ENCODE data around the gene SLC35F4. TPM values are rescaled to one million over a fixed set of nuclear protein-coding genes. Genes with fewer than 3 reads are reported as not detected.
"Not testable (repeated sequence)": the region's sequence is repeated elsewhere in the genome, so short reads cannot be mapped to it uniquely, and the experiment has no call there.

Gene SLC35F4
- total RNA-seq, 1 donor from 2014 or later: 0.37 TPM

GRCh38 chr14:57754527-57754926, 111.4 kb downstream of the SLC35F4 start:
- TF ChIP-seq, protein P1, sequence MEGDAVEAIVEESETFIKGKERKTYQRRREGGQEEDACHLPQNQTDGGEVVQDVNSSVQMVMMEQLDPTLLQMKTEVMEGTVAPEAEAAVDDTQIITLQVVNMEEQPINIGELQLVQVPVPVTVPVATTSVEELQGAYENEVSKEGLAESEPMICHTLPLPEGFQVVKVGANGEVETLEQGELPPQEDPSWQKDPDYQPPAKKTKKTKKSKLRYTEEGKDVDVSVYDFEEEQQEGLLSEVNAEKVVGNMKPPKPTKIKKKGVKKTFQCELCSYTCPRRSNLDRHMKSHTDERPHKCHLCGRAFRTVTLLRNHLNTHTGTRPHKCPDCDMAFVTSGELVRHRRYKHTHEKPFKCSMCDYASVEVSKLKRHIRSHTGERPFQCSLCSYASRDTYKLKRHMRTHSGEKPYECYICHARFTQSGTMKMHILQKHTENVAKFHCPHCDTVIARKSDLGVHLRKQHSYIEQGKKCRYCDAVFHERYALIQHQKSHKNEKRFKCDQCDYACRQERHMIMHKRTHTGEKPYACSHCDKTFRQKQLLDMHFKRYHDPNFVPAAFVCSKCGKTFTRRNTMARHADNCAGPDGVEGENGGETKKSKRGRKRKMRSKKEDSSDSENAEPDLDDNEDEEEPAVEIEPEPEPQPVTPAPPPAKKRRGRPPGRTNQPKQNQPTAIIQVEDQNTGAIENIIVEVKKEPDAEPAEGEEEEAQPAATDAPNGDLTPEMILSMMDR (conservative IDR thresholded peaks at IDR 0.05): no peak
- Mint-ChIP-seq H3K36me3 (ENCODE audit: low read depth) (no peaks in the 10 kb centered on the region), H3K4me3 (no peak overlapping the region), H3K27ac (ENCODE audit: unreplicated experiment) (no peak overlapping the region), H3K9me3 (no peaks in the 10 kb centered on the region), H3K27me3 (ENCODE audit: low read depth) (peaks cover 3% of the 10 kb centered on the region), H3K4me1 (no peaks in the 10 kb centered on the region)
- no peak for DNase-seq (ENCODE audit: low read depth, low spot score)

- Mint-ChIP-seq H3K36me3 (ENCODE audit: low read depth) (no peaks in the 10 kb centered on the region), H3K27ac (ENCODE audit: unreplicated experiment) (no peak overlapping the region), H3K4me1 (no peaks in the 10 kb centered on the region), H3K4me3 (no peak overlapping the region), H3K27me3 (ENCODE audit: low read depth) (peaks cover 3% of the 10 kb centered on the region), H3K9me3 (no peaks in the 10 kb centered on the region)
- DNase-seq (ENCODE audit: low read depth, low spot score): no peak
- TF ChIP-seq, protein P1 (conservative IDR thresholded peaks at IDR 0.05): no peak
Observed at GRCh38 chr14:57753821-57754220, 112.1 kb downstream of the SLC35F4 start.

- H3K4me1 Mint-ChIP-seq; H3K4me3 Mint-ChIP-seq; H3K27ac Mint-ChIP-seq (ENCODE audit: unreplicated experiment); H3K27me3 Mint-ChIP-seq (ENCODE audit: low read depth); H3K9me3 Mint-ChIP-seq; DNase-seq (ENCODE audit: low read depth, low spot score); H3K36me3 Mint-ChIP-seq (ENCODE audit: low read depth): not testable (repeated sequence)
Observed at GRCh38 chr14:57752142-57752695, 113.7 kb downstream of the SLC35F4 start.

DNA sequence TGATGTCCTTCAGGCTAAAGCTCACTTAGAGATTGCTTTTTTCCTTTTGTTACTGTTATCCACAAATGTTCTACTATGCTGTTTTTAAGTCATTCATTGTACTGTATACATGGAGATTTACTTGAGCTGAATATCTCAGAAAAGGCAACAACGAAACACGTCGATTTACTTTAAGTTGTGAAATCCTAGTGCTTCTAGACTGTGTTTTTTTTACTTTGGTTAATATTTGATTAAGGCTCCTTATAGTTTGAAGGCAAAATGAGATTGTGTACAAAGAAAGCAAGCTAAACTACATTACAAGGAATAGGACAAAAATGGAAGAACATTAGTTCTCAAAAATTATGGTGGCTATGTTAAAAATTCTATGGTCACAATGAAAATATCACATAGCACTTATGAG, 114.5 kb downstream of the SLC35F4 start:
- Mint-ChIP-seq H3K4me1 (no peaks in the 10 kb centered on the region), H3K36me3 (ENCODE audit: low read depth) (no peaks in the 10 kb centered on the region), H3K4me3 (no peak overlapping the region), H3K9me3 (no peaks in the 10 kb centered on the region), H3K27me3 (ENCODE audit: low read depth) (peaks cover 3% of the 10 kb centered on the region), H3K27ac (ENCODE audit: unreplicated experiment) (no peak overlapping the region)
- no peak for DNase-seq (ENCODE audit: low read depth, low spot score)
- TF ChIP-seq, protein P1 (conservative IDR thresholded peaks at IDR 0.05): no peak

DNA sequence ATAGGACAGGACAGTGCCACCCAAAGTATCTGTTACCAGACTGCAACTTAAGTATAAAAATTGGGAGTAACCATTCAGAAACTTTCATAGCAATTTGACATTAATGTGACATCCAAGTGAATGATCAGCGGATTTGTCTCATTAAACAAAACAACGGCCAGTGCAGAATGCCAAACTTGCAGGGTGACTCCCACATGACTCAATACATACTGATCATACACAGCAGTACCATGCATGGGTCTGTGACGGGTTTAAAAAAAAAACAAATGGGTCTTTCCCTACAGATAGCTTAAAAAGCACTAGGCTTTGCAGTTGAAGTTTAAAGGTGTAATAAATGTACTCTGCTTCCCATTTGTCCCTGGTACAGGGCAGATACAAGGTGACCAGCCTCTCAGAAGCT, 116.6 kb downstream of the SLC35F4 start:
- Mint-ChIP-seq H3K4me3 (no peak overlapping the region), H3K9me3 (no peaks in the 10 kb centered on the region)

GRCh38 chr14:57748279-57748678, 117.6 kb downstream of the SLC35F4 start:
- H3K9me3 Mint-ChIP-seq: no peaks in the 10 kb centered on the region
- peaks cover 3% of the 10 kb centered on the region for H3K27me3 Mint-ChIP-seq (ENCODE audit: low read depth)
- TF ChIP-seq, protein P1 (conservative IDR thresholded peaks at IDR 0.05): no peak
- no peak overlapping the region for H3K27ac Mint-ChIP-seq (ENCODE audit: unreplicated experiment)
- H3K4me3 Mint-ChIP-seq: no peak overlapping the region
- no peak for DNase-seq (ENCODE audit: low read depth, low spot score)
- no peaks in the 10 kb centered on the region for H3K4me1 Mint-ChIP-seq
- no peaks in the 10 kb centered on the region for H3K36me3 Mint-ChIP-seq (ENCODE audit: low read depth)

More for the DNA sequence above, 116.6 kb downstream of the SLC35F4 start:
- peaks cover 3% of the 10 kb centered on the region for H3K27me3 Mint-ChIP-seq (ENCODE audit: low read depth)
- no peak overlapping the region for H3K27ac Mint-ChIP-seq (ENCODE audit: unreplicated experiment)
- no peaks in the 10 kb centered on the region for H3K36me3 Mint-ChIP-seq (ENCODE audit: low read depth)
- TF ChIP-seq, protein P1 (conservative IDR thresholded peaks at IDR 0.05): no peak
- H3K4me1 Mint-ChIP-seq: no peaks in the 10 kb centered on the region
- no peak for DNase-seq (ENCODE audit: low read depth, low spot score)

Data from neural crest cell (in vitro differentiated cells).